Measurements from ENCODE around the gene UTS2B. TPM values are rescaled to one million over a fixed set of nuclear protein-coding genes. Genes with fewer than 3 reads are reported as not detected.

UTS2B gene
- total RNA-seq, 1 donor from 2014 or later = not detected

GRCh38 chr3:191269289-191270085 lies 60.8 kb downstream of the UTS2B start:
- Histone ChIP-seq H3K36me3 (ENCODE audit: control insufficient read depth, insufficient read depth, low read length) (no peaks in the 10 kb centered on the region), H3K27me3 (ENCODE audit: control insufficient read depth, insufficient read depth, low read length) (no peaks in the 10 kb centered on the region), H3K4me3 (ENCODE audit: low read depth, low read length) (no peak overlapping the region)
- no peak for TF ChIP-seq CTCF (IDR thresholded peaks at IDR 0.05; ENCODE audit: insufficient read depth, low read length, severe bottlenecking)
- FAIRE-seq (no peak), DNase-seq (ENCODE audit: low read depth) (no peak)

- no peak for TF ChIP-seq CTCF (IDR thresholded peaks at IDR 0.05; ENCODE audit: insufficient read depth, low read length, severe bottlenecking)
- no peak for FAIRE-seq
- DNase-seq (ENCODE audit: low read depth) = no peak
- no peaks in the 10 kb centered on the region for H3K36me3 ChIP-seq (ENCODE audit: control insufficient read depth, insufficient read depth, low read length)
- no peaks in the 10 kb centered on the region for H3K27me3 ChIP-seq (ENCODE audit: control insufficient read depth, insufficient read depth, low read length)
- H3K4me3 ChIP-seq (ENCODE audit: low read depth, low read length) = no peak overlapping the region
These were observed 61.6 kb downstream of the UTS2B start for GRCh38 chr3:191268737-191269136.

- FAIRE-seq (no peak), DNase-seq (ENCODE audit: low read depth) (no peak)
These were observed 66.5 kb downstream of the UTS2B start for GRCh38 chr3:191263850-191264249.

DNA sequence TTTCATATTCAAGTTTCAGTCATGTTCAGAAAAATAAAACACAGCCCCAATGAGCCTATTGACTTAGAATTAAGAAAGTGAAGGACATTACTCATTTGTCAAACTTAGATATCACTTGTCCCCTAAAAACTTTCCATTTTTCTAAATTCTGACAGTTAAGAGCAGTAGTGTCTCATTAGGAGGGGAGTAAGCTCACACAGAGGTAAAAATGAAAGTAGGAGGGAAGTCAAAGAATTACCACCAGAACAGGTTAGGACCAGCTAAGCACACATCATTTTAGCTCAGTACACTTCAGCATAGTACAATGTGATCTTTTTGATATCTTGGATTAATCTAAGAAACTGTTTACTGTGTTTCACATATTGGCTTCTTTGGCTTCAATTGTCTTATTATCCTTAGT lies 67.0 kb downstream of the UTS2B start:
- FAIRE-seq (no peak), DNase-seq (ENCODE audit: low read depth) (no peak)
- Histone ChIP-seq H3K36me3 (ENCODE audit: control insufficient read depth, insufficient read depth, low read length) (no peaks in the 10 kb centered on the region), H3K27me3 (ENCODE audit: control insufficient read depth, insufficient read depth, low read length) (no peaks in the 10 kb centered on the region), H3K4me3 (ENCODE audit: low read depth, low read length) (no peak overlapping the region)
- TF ChIP-seq CTCF (IDR thresholded peaks at IDR 0.05; ENCODE audit: insufficient read depth, low read length, severe bottlenecking) = no peak

More at GRCh38 chr3:191263850-191264249, 66.5 kb downstream of the UTS2B start:
- TF ChIP-seq CTCF (IDR thresholded peaks at IDR 0.05; ENCODE audit: insufficient read depth, low read length, severe bottlenecking) = no peak
- Histone ChIP-seq H3K27me3 (ENCODE audit: control insufficient read depth, insufficient read depth, low read length) (no peaks in the 10 kb centered on the region), H3K36me3 (ENCODE audit: control insufficient read depth, insufficient read depth, low read length) (no peaks in the 10 kb centered on the region), H3K4me3 (ENCODE audit: low read depth, low read length) (no peak overlapping the region)

DNA sequence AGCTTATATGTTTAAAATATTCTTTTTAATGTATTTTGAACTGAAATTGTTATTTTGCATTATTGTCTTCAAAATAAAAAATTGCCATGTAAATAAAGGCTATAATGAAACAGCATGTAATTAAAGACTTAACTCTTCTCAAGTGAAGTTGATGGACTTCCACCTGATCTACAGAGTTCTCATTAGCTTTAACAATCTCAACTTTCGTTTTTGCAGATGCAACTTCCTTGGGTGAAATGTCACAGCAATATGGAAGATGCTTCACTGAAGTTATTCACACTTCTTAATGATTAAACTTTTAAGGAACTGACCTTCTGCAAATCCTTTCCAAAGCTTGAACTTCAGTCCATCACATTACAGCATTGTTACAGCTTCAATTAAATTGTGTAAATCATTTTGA lies 67.7 kb downstream of the UTS2B start:
- no peaks in the 10 kb centered on the region for H3K36me3 ChIP-seq (ENCODE audit: control insufficient read depth, insufficient read depth, low read length)
- TF ChIP-seq CTCF (IDR thresholded peaks at IDR 0.05; ENCODE audit: insufficient read depth, low read length, severe bottlenecking) = no peak
- H3K27me3 ChIP-seq (ENCODE audit: control insufficient read depth, insufficient read depth, low read length) = no peaks in the 10 kb centered on the region
- no peak overlapping the region for H3K4me3 ChIP-seq (ENCODE audit: low read depth, low read length)
- FAIRE-seq (no peak), DNase-seq (ENCODE audit: low read depth) (no peak)

GRCh38 chr3:191261304-191261638 lies 69.1 kb downstream of the UTS2B start:
- Histone ChIP-seq H3K36me3 (ENCODE audit: control insufficient read depth, insufficient read depth, low read length) (no peaks in the 10 kb centered on the region), H3K27me3 (ENCODE audit: control insufficient read depth, insufficient read depth, low read length) (no peaks in the 10 kb centered on the region), H3K4me3 (ENCODE audit: low read depth, low read length) (no peak overlapping the region)
- no peak for TF ChIP-seq CTCF (IDR thresholded peaks at IDR 0.05; ENCODE audit: insufficient read depth, low read length, severe bottlenecking)
- FAIRE-seq = no peak
- DNase-seq (ENCODE audit: low read depth) = no peak

Data from bronchial epithelial cell (primary cell).